GM23338 (cell line): ENCODE results near the gene TLE1. TPM values are rescaled to one million over a fixed set of nuclear protein-coding genes. Genes with fewer than 3 reads are reported as not detected.

ENCODE experiments used
- ATAC-seq: fragments of 200-7000 bp; cut with Tn5 transposase; 3 replicates; pipeline ENCODE4 v1.9.1; 2020
- DNase-seq: peaks from one replicate; pipeline ENCODE4 v3.0.0-alpha.2; 2015; ENCODE audit warnings: low spot score
- H2AFZ ChIP-seq: fragments of 200-600 bp; sonication (generic); 2 replicates; pipeline ENCODE4 v1.8.0; 2016; ENCODE audit warnings: antibody characterized with exemption, mild to moderate bottlenecking, moderate library complexity
- H3F3A ChIP-seq: fragments of 200-600 bp; sonication (generic); replicated peaks from 2 replicates; pipeline ENCODE4 v1.8.0; 2017; ENCODE audit warnings: antibody characterized with exemption, mixed run types, low read depth
- H3K27ac ChIP-seq: fragments of 200-600 bp; sonication (generic); 2 replicates; pipeline ENCODE4 v1.6.1; 2016; ENCODE audit warnings: low read depth
- H3K27me3 ChIP-seq: fragments of 200-600 bp; sonication (generic); 2 replicates; pipeline ENCODE4 v1.8.0; 2016; ENCODE audit warnings: mild to moderate bottlenecking, mixed run types, moderate library complexity; ENCODE audit not compliant: insufficient read depth
- H3K36me3 ChIP-seq: fragments of 200-600 bp; sonication (generic); 2 replicates; pipeline ENCODE4 v1.8.0; 2016; ENCODE audit warnings: mild to moderate bottlenecking; ENCODE audit not compliant: insufficient read depth
- H3K4me1 ChIP-seq: fragments of 200-600 bp; sonication (generic); 2 replicates; pipeline ENCODE4 v1.8.0; 2016; ENCODE audit warnings: mild to moderate bottlenecking, moderate library complexity; ENCODE audit not compliant: insufficient read depth
- H3K4me2 ChIP-seq: fragments of 200-600 bp; sonication (generic); 2 replicates; pipeline ENCODE4 v1.7.1; 2017; ENCODE audit warnings: mixed run types
- H3K4me3 ChIP-seq: fragments of 200-600 bp; sonication (generic); 2 replicates; pipeline ENCODE4 v1.6.1; 2016; ENCODE audit warnings: mixed run types
- H3K79me2 ChIP-seq: fragments of 200-600 bp; sonication (generic); replicated peaks from 2 replicates; pipeline ENCODE4 v1.8.0; 2017; ENCODE audit warnings: mild to moderate bottlenecking; ENCODE audit not compliant: insufficient read depth
- H3K9me2 ChIP-seq: fragments of 200-600 bp; sonication (generic); 2 replicates; pipeline ENCODE4 v1.8.0; 2017; ENCODE audit not compliant: insufficient read depth
- H4K20me1 ChIP-seq: fragments of 200-600 bp; sonication (generic); replicated peaks from 2 replicates; pipeline ENCODE4 v1.8.0; 2017; ENCODE audit warnings: mild to moderate bottlenecking; ENCODE audit not compliant: insufficient read depth
- H3K27ac Mint-ChIP-seq: 2 replicates; pipeline ENCODE4 v1.8.0; 2020; ENCODE audit warnings: inconsistent platforms, mild to moderate bottlenecking, moderate library complexity, mixed read lengths
- H3K27me3 Mint-ChIP-seq: 3 replicates; pipeline ENCODE4 v1.8.0; 2022; ENCODE audit warnings: low read depth, mild to moderate bottlenecking, moderate library complexity, mixed read lengths, inconsistent platforms; ENCODE audit not compliant: insufficient read depth, poor library complexity
- H3K36me3 Mint-ChIP-seq: 3 replicates; pipeline ENCODE4 v1.8.0; 2021; ENCODE audit warnings: low read depth, mild to moderate bottlenecking, inconsistent platforms, moderate library complexity, mixed read lengths
- H3K4me1 Mint-ChIP-seq: 3 replicates; pipeline ENCODE4 v1.8.0; 2020; ENCODE audit warnings: mild to moderate bottlenecking, inconsistent platforms, mixed read lengths
- H3K4me3 Mint-ChIP-seq: 3 replicates; pipeline ENCODE4 v1.8.0; 2021; ENCODE audit warnings: moderate library complexity, mild to moderate bottlenecking, inconsistent platforms, mixed read lengths
- H3K9me3 Mint-ChIP-seq: 3 replicates; pipeline ENCODE4 v1.8.0; 2020; ENCODE audit warnings: moderate library complexity, mild to moderate bottlenecking, inconsistent platforms, mixed read lengths
- CREB1 ChIP-seq: fragments of 250-450 bp; sonication (Bioruptor Pico); IDR thresholded peaks from 2 replicates; pipeline ENCODE4 v1.5.0; 2020; ENCODE audit warnings: low read depth, mild to moderate bottlenecking, moderate library complexity
- EZH2 ChIP-seq: fragments of 200-600 bp; sonication (generic); IDR thresholded peaks from one replicate; pipeline ENCODE4 v1.8.0; 2017; ENCODE audit warnings: antibody characterized with exemption, mild to moderate bottlenecking, low read depth; ENCODE audit not compliant: unreplicated experiment
- EZH2phosphoT487 ChIP-seq: fragments of 200-600 bp; sonication (generic); IDR thresholded peaks from one replicate; pipeline ENCODE4 v1.8.1; 2018; ENCODE audit warnings: antibody characterized with exemption; ENCODE audit not compliant: unreplicated experiment
- JUNB ChIP-seq: IDR thresholded peaks from one replicate; pipeline ENCODE4 v1.6.1; 2016; ENCODE audit warnings: antibody characterized with exemption; ENCODE audit not compliant: unreplicated experiment
- NANOG ChIP-seq: IDR thresholded peaks from 2 replicates; pipeline ENCODE4 v1.6.1; 2016; ENCODE audit warnings: antibody characterized with exemption, borderline replicate concordance
- POLR2AphosphoS5 ChIP-seq: IDR thresholded peaks from 2 replicates; pipeline ENCODE4 v1.6.1; 2016; ENCODE audit warnings: antibody characterized with exemption, low read depth
- STAT1 ChIP-seq: IDR thresholded peaks from one replicate; pipeline ENCODE4 v1.6.1; 2016; ENCODE audit warnings: antibody characterized with exemption; ENCODE audit not compliant: unreplicated experiment
- ZNF114 ChIP-seq: fragments of 250-450 bp; sonication (Bioruptor Pico); IDR thresholded peaks from 2 replicates; pipeline ENCODE4 v1.5.0; 2020; ENCODE audit warnings: mild to moderate bottlenecking, moderate library complexity
- ZNF331 ChIP-seq: fragments of 250-450 bp; sonication (Bioruptor Pico); IDR thresholded peaks from 2 replicates; pipeline ENCODE4 v1.5.0; 2020; ENCODE audit warnings: low read depth, mild to moderate bottlenecking, moderate library complexity
- polyA plus RNA-seq: library from polyadenylated mRNA; unstranded; fragments of >200 nt; fragmentation: Nextera tagmentation; extraction: Ambion mirVana; gene quantifications from 2 replicates; pipeline ENCODE4 v1.2.1, GENCODE V29; 2016
- total RNA-seq: library from RNA; depleted of rRNA; stranded (reverse); fragments of >200 nt; shearing (Covaris generic); gene quantifications from 2 replicates; pipeline ENCODE4 v1.2.3, GENCODE V29; 2014
- TF ChIP-seq, protein P1 (sequence below): IDR thresholded peaks from one replicate; pipeline ENCODE4 v1.6.1; 2018; ENCODE audit warnings: antibody characterized with exemption; ENCODE audit not compliant: unreplicated experiment
- TF ChIP-seq, protein P2 (sequence below), 2 experiments: fragments of 200-600 bp in 1 of 2; sonication (generic) in 1 of 2; conservative IDR thresholded peaks; 2 replicates each; pipeline versions ENCODE4 v1.5.1 to v1.6.1; 2016 to 2017; ENCODE audit warnings: antibody characterized with exemption in 2 of 2, low read depth in 2 of 2, mild to moderate bottlenecking in 2 of 2, moderate library complexity in 1 of 2
- TF ChIP-seq, protein P3 (sequence below): IDR thresholded peaks from 2 replicates; pipeline ENCODE4 v1.6.1; 2016; ENCODE audit warnings: antibody characterized with exemption
- TF ChIP-seq, protein P4 (sequence below): fragments of 250-450 bp; sonication (Bioruptor Pico); IDR thresholded peaks from 2 replicates; pipeline ENCODE4 v1.5.0; 2020; ENCODE audit warnings: mild to moderate bottlenecking, moderate library complexity

TLE1 gene
- total and polyA plus RNA-seq, 2 experiments from 2014 or later = 58.1 to 132 TPM

DNA sequence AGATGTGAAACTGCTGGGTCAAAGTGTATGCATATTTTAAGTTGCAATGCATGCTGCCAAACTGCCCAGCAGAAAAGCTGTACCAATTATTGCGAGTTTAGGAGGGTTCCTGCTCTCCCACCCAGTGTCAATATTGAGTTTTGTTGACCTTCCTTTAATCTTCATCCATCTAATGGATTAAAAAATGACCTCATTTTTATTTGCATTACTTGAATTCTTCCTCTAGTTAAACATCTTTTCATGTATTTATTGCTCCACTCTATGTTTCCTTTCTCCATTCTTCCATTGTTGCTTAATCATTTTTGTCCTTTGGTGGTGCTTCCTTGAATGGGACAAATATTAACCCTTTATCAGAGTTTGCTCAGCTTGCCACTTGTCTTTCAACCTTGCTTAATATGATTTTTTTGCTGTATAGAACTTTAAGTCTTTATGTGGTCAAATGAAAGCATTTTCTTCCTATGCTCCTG is 32.4 kb downstream of the TLE1 start:
- H3K4me1 ChIP-seq = peaks cover 71% of the 10 kb centered on the region
- H3K4me3 ChIP-seq = no peak overlapping the region
- no peaks in the 10 kb centered on the region for H3F3A ChIP-seq
- no peaks in the 10 kb centered on the region for H3K27me3 ChIP-seq
- H3K9me2 ChIP-seq = no peaks in the 10 kb centered on the region
- no peak overlapping the region for H3K27ac Mint-ChIP-seq
- peaks cover 100% of the 10 kb centered on the region for H3K79me2 ChIP-seq
- H3K27me3 Mint-ChIP-seq = peaks cover 3% of the 10 kb centered on the region
- ATAC-seq (no peak), DNase-seq (no peak)
- peaks cover 44% of the 10 kb centered on the region for H3K36me3 Mint-ChIP-seq
- H3K4me1 Mint-ChIP-seq = peaks cover 75% of the 10 kb centered on the region
- H3K4me3 Mint-ChIP-seq = no peak overlapping the region
- H3K36me3 ChIP-seq = peaks cover 19% of the 10 kb centered on the region; the same call in 1 of the 2 replicates
- peaks cover 78% of the 10 kb centered on the region for H4K20me1 ChIP-seq
- H3K27ac ChIP-seq = no peak overlapping the region
- H3K9me3 Mint-ChIP-seq = no peaks in the 10 kb centered on the region
- TF ChIP-seq, protein P1, sequence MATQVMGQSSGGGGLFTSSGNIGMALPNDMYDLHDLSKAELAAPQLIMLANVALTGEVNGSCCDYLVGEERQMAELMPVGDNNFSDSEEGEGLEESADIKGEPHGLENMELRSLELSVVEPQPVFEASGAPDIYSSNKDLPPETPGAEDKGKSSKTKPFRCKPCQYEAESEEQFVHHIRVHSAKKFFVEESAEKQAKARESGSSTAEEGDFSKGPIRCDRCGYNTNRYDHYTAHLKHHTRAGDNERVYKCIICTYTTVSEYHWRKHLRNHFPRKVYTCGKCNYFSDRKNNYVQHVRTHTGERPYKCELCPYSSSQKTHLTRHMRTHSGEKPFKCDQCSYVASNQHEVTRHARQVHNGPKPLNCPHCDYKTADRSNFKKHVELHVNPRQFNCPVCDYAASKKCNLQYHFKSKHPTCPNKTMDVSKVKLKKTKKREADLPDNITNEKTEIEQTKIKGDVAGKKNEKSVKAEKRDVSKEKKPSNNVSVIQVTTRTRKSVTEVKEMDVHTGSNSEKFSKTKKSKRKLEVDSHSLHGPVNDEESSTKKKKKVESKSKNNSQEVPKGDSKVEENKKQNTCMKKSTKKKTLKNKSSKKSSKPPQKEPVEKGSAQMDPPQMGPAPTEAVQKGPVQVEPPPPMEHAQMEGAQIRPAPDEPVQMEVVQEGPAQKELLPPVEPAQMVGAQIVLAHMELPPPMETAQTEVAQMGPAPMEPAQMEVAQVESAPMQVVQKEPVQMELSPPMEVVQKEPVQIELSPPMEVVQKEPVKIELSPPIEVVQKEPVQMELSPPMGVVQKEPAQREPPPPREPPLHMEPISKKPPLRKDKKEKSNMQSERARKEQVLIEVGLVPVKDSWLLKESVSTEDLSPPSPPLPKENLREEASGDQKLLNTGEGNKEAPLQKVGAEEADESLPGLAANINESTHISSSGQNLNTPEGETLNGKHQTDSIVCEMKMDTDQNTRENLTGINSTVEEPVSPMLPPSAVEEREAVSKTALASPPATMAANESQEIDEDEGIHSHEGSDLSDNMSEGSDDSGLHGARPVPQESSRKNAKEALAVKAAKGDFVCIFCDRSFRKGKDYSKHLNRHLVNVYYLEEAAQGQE = no peak
- TF ChIP-seq, protein P2, sequence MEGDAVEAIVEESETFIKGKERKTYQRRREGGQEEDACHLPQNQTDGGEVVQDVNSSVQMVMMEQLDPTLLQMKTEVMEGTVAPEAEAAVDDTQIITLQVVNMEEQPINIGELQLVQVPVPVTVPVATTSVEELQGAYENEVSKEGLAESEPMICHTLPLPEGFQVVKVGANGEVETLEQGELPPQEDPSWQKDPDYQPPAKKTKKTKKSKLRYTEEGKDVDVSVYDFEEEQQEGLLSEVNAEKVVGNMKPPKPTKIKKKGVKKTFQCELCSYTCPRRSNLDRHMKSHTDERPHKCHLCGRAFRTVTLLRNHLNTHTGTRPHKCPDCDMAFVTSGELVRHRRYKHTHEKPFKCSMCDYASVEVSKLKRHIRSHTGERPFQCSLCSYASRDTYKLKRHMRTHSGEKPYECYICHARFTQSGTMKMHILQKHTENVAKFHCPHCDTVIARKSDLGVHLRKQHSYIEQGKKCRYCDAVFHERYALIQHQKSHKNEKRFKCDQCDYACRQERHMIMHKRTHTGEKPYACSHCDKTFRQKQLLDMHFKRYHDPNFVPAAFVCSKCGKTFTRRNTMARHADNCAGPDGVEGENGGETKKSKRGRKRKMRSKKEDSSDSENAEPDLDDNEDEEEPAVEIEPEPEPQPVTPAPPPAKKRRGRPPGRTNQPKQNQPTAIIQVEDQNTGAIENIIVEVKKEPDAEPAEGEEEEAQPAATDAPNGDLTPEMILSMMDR (conservative IDR thresholded peaks at IDR 0.05; ENCODE audit: low read depth in 2 of 2) = no peak
- TF ChIP-seq EZH2 (no peak), NANOG (no peak), EZH2phosphoT487 (no peak), JUNB (no peak), POLR2AphosphoS5 (no peak), CREB1 (CRISPR knock-in tag) (no peak), STAT1 (no peak), ZNF114 (CRISPR knock-in tag) (no peak), ZNF331 (CRISPR knock-in tag) (no peak)
- TF ChIP-seq, protein P3, sequence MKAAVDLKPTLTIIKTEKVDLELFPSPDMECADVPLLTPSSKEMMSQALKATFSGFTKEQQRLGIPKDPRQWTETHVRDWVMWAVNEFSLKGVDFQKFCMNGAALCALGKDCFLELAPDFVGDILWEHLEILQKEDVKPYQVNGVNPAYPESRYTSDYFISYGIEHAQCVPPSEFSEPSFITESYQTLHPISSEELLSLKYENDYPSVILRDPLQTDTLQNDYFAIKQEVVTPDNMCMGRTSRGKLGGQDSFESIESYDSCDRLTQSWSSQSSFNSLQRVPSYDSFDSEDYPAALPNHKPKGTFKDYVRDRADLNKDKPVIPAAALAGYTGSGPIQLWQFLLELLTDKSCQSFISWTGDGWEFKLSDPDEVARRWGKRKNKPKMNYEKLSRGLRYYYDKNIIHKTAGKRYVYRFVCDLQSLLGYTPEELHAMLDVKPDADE = no peak
- TF ChIP-seq, protein P4, sequence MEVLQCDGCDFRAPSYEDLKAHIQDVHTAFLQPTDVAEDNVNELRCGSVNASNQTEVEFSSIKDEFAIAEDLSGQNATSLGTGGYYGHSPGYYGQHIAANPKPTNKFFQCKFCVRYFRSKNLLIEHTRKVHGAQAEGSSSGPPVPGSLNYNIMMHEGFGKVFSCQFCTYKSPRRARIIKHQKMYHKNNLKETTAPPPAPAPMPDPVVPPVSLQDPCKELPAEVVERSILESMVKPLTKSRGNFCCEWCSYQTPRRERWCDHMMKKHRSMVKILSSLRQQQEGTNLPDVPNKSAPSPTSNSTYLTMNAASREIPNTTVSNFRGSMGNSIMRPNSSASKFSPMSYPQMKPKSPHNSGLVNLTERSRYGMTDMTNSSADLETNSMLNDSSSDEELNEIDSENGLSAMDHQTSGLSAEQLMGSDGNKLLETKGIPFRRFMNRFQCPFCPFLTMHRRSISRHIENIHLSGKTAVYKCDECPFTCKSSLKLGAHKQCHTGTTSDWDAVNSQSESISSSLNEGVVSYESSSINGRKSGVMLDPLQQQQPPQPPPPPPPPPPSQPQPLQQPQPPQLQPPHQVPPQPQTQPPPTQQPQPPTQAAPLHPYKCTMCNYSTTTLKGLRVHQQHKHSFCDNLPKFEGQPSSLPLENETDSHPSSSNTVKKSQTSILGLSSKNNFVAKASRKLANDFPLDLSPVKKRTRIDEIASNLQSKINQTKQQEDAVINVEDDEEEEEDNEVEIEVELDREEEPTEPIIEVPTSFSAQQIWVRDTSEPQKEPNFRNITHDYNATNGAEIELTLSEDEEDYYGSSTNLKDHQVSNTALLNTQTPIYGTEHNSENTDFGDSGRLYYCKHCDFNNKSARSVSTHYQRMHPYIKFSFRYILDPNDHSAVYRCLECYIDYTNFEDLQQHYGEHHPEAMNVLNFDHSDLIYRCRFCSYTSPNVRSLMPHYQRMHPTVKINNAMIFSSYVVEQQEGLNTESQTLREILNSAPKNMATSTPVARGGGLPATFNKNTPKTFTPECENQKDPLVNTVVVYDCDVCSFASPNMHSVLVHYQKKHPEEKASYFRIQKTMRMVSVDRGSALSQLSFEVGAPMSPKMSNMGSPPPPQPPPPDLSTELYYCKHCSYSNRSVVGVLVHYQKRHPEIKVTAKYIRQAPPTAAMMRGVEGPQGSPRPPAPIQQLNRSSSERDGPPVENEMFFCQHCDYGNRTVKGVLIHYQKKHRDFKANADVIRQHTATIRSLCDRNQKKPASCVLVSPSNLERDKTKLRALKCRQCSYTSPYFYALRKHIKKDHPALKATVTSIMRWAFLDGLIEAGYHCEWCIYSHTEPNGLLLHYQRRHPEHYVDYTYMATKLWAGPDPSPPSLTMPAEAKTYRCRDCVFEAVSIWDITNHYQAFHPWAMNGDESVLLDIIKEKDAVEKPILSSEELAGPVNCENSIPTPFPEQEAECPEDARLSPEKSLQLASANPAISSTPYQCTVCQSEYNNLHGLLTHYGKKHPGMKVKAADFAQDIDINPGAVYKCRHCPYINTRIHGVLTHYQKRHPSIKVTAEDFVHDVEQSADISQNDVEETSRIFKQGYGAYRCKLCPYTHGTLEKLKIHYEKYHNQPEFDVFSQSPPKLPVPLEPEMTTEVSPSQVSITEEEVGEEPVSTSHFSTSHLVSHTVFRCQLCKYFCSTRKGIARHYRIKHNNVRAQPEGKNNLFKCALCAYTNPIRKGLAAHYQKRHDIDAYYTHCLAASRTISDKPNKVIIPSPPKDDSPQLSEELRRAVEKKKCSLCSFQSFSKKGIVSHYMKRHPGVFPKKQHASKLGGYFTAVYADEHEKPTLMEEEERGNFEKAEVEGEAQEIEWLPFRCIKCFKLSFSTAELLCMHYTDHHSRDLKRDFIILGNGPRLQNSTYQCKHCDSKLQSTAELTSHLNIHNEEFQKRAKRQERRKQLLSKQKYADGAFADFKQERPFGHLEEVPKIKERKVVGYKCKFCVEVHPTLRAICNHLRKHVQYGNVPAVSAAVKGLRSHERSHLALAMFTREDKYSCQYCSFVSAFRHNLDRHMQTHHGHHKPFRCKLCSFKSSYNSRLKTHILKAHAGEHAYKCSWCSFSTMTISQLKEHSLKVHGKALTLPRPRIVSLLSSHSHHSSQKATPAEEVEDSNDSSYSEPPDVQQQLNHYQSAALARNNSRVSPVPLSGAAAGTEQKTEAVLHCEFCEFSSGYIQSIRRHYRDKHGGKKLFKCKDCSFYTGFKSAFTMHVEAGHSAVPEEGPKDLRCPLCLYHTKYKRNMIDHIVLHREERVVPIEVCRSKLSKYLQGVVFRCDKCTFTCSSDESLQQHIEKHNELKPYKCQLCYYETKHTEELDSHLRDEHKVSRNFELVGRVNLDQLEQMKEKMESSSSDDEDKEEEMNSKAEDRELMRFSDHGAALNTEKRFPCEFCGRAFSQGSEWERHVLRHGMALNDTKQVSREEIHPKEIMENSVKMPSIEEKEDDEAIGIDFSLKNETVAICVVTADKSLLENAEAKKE = no peak
- no peak overlapping the region for H2AFZ ChIP-seq
- H3K4me2 ChIP-seq = no peak overlapping the region
